Ascending aorta (tissue), 2 donors: ENCODE data around the gene TRIM52. TPM values are rescaled to one million over a fixed set of nuclear protein-coding genes. Genes with fewer than 3 reads are reported as not detected.
A peak's percentile ranks its signal among the peaks of the same experiment; 100 is the strongest.

Source experiments
- DNase-seq, 2 donors: peaks; one replicate each; pipeline ENCODE4 v3.0.0-alpha.2; 2019; ENCODE audit warnings: low spot score in 2 of 2
- H3K27ac ChIP-seq, 2 donors: fragments of 200-600 bp; sonication (generic); one replicate each; pipeline ENCODE4 v1.5.1; 2016 to 2017; ENCODE audit warnings: mild to moderate bottlenecking in 1 of 2
- H3K27me3 ChIP-seq: fragments of 200-600 bp; sonication (generic); one replicate; pipeline ENCODE4 v1.5.1; 2017
- H3K36me3 ChIP-seq, 2 donors: fragments of 200-600 bp; sonication (generic); one replicate each; pipeline ENCODE4 v1.5.1; 2016
- H3K4me1 ChIP-seq, 2 donors: fragments of 200-600 bp; sonication (generic); one replicate each; pipeline ENCODE4 v1.5.1; 2016 to 2017; ENCODE audit warnings: mild to moderate bottlenecking in 1 of 2
- H3K4me3 ChIP-seq, 2 donors: fragments of 200-600 bp; sonication (generic); one replicate each; pipeline ENCODE4 v1.5.1; 2016 to 2017; ENCODE audit warnings: mild to moderate bottlenecking in 1 of 2
- H3K9me3 ChIP-seq, 2 donors: fragments of 200-600 bp; sonication (generic); one replicate each; pipeline ENCODE4 v1.5.1; 2016
- intact Hi-C: fragments of 100-400 bp; cut with DNase I; formaldehyde crosslinking; loops from one replicate; pipeline ENCODE4 v1.15.1; 2023
- total RNA-seq: library from RNA; depleted of rRNA; stranded (reverse); fragments of >200 nt; gene quantifications from one replicate; pipeline ENCODE4 v1.1.0, GENCODE V29; 2016
- TF ChIP-seq, protein P1 (sequence below), 3 experiments: fragments of 200-600 bp in 2 of 3; fragments of 450-650 bp in 1 of 3; sonication (generic) in 2 of 3; IDR thresholded peaks; one replicate each; pipeline ENCODE4 v1.5.1; 2016 to 2019; ENCODE audit warnings: antibody characterized with exemption in 3 of 3, mild to moderate bottlenecking in 1 of 3, moderate library complexity in 1 of 3

The TRIM52 gene
- total RNA-seq, 1 donor from 2014 or later, result 21.2 TPM

DNA sequence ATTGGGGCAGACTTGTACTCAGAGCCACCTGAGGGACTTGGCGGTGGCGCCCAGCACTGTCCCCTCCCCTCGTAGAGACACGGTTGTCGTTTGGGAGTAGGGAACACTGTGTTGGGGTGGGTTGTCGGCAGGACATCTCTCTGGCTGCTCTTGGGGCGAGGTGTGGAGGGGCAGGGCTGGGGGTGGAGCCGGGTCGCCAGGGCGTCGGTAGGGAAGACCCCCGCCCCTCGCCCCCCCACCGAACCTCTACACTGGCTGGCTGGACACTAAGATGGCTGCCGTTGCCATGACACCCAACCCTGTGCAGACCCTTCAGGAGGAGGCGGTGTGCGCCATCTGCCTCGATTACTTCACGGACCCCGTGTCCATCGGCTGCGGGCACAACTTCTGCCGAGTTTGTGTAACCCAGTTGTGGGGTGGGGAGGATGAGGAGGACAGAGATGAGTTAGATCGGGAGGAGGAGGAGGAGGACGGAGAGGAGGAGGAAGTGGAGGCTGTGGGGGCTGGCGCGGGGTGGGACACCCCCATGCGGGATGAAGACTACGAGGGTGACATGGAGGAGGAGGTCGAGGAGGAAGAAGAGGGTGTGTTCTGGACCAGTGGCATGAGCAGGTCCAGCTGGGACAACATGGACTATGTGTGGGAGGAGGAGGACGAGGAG, 37.1 kb downstream of the TRIM52 start:
- TF ChIP-seq, protein P1, sequence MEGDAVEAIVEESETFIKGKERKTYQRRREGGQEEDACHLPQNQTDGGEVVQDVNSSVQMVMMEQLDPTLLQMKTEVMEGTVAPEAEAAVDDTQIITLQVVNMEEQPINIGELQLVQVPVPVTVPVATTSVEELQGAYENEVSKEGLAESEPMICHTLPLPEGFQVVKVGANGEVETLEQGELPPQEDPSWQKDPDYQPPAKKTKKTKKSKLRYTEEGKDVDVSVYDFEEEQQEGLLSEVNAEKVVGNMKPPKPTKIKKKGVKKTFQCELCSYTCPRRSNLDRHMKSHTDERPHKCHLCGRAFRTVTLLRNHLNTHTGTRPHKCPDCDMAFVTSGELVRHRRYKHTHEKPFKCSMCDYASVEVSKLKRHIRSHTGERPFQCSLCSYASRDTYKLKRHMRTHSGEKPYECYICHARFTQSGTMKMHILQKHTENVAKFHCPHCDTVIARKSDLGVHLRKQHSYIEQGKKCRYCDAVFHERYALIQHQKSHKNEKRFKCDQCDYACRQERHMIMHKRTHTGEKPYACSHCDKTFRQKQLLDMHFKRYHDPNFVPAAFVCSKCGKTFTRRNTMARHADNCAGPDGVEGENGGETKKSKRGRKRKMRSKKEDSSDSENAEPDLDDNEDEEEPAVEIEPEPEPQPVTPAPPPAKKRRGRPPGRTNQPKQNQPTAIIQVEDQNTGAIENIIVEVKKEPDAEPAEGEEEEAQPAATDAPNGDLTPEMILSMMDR (IDR thresholded peaks at IDR 0.05), result no peak
- H3K27me3 ChIP-seq, result no peaks in the 10 kb centered on the region
- peak overlapping the region; percentile 79 to 81 for H3K4me3 ChIP-seq
- intact Hi-C loops, result loop anchor here (1.0 kb wide), 3 partner anchors 20 to 37 kb away; partner anchors contain the start of gene TRIM52
- H3K9me3 ChIP-seq, result no peaks in the 10 kb centered on the region
- peaks cover 6 to 7% of the 10 kb centered on the region in 2 donors for H3K4me1 ChIP-seq
- peaks cover 0 to 3% of the 10 kb centered on the region in 2 donors for H3K36me3 ChIP-seq
- peak in 1 of 2 donors; percentile 81 for DNase-seq
- H3K27ac ChIP-seq, result peak overlapping the region; percentile 93 to 94

DNA sequence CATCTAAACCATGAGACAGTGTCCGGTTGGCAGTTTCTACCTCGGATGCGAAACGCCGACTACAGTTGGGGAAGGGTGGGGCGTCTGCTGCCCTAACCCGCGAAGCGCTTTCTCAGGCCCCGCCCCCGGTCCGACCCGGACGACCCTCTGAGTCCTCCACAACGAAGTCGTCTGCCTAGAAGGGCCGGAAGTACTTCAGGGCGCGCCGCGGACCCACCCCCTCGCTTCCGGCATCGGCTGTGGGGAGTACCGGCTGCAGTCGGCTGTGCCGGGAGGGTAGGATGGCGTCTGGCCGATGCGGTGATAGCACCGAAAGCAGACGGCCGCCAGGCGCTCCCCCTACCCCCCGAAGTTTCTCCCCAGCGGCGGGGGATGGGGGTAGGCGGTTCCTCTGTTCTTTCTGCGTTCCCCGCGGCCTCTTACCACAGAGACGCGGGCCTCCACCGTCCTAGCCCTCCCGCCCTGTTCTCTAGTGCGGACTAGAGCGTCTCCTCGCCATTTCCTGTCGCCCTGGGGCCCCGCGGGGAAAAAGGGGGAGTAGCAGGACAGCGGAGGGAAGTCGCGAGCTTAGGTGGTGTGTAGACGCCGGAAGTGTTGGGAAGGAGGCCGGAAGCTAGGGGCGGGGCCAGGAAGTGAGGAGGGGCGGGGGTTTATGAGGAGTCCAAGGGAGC, 37.8 kb downstream of the TRIM52 start, which contains the start of gene TRIM41:
TSS of gene TRIM41 (plus strand) at position 224 of the 671 bp plus-strand sequence. CDS start 719 bp downstream, outside the sequence.
- intact Hi-C loops, result loop anchor here (1.0 kb wide), 3 partner anchors 21 to 38 kb away; partner anchors contain the start of gene TRIM52
- peak; percentile 94 to 99 for DNase-seq
- peaks cover 6 to 7% of the 10 kb centered on the region in 2 donors for H3K4me1 ChIP-seq
- H3K27ac ChIP-seq, result peak within 1 kb of the TSS; percentile 93 to 94
- no peaks in the 10 kb centered on the region for H3K9me3 ChIP-seq
- H3K27me3 ChIP-seq, result no peaks in the 10 kb centered on the region
- TF ChIP-seq, protein P1 (IDR thresholded peaks at IDR 0.05), result no peak
- peaks cover 0 to 3% of the 10 kb centered on the region in 2 donors for H3K36me3 ChIP-seq
- H3K4me3 ChIP-seq, result peak within 1 kb of the TSS; percentile 79 to 81

DNA sequence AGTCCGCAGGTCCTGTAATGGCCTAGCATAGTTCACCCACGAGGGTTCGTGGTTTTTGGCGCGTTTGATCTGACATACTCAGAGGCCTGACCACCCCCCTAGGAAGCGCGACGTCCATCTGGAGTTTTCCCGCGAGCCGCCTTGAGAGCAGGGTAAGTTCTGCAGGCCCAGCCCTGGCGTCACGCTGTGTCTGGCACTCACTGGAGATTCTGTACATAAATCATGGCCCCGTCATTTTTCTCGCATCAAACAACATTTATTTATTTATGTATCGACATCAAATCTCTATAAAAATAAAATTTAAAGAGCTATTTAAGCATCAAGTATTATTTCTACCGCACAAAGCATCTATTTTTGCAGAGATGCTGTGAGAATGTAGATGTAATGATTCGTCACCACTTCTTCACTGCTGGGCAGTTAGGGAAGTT, 38.3 kb downstream of the TRIM52 start:
- Histone ChIP-seq H3K9me3 (no peaks in the 10 kb centered on the region), H3K4me1 (peaks cover 6 to 7% of the 10 kb centered on the region in 2 donors), H3K27ac (peak overlapping the region; percentile 93 to 94), H3K4me3 (peak overlapping the region; percentile 79 to 81), H3K36me3 (peaks cover 0 to 3% of the 10 kb centered on the region in 2 donors), H3K27me3 (no peaks in the 10 kb centered on the region)
- TF ChIP-seq, protein P1 (IDR thresholded peaks at IDR 0.05), result no peak
- intact Hi-C loops, result loop anchor here (1.0 kb wide), 5 partner anchors 16 to 39 kb away; partner anchors contain the start of gene TRIM52
- DNase-seq, result no peak

DNA sequence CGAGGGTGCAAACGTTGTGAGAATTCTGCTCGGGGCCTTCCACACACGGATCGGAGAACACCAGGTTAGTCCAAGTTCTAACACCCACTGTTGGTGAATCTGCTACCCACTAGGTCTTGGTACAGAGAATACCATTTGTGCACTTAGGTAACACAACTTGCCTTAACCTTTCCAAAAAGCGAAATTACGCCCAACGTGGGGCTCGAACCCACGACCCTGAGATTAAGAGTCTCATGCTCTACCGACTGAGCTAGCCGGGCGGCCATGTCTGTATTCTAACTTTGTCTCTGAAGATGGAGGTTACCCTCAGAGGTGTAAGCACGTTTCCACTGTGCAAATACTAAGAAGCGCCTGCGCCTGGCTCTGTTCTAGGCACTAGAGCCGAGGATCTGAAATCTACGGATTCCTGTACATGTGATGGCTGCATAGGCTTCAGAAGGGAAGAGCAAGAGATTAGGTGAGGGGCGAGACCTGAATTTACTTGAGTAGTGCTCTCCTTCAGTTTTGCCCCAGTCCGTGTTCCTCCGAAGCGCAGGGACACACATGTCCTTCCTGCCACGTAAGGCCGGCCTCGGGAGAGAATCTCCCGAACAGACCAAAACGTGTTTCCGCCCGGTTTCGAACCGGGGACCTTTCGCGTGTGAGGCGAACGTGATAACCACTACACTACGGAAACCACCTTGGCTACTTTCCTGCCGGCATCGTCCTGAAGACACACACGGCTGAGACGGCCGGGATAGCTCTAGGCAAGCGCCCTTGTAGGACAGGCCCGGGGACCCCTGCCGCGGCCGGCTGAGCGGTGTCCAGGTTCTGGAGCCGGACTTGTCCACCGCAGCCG, 38.9 kb downstream of the TRIM52 start:
- H3K27ac ChIP-seq, result peak overlapping the region; percentile 93 to 94
- intact Hi-C loops, result loop anchor here (1.0 kb wide), 2 partner anchors 16 to 34 kb away; no protein-coding TSS in a partner anchor
- TF ChIP-seq, protein P1 (IDR thresholded peaks at IDR 0.05), result no peak
- DNase-seq, result peak; percentile 78 to 97
- H3K9me3 ChIP-seq, result no peaks in the 10 kb centered on the region
- H3K4me3 ChIP-seq, result peak overlapping the region; percentile 79 to 81
- H3K27me3 ChIP-seq, result no peaks in the 10 kb centered on the region
- H3K4me1 ChIP-seq, result peaks cover 6 to 7% of the 10 kb centered on the region in 2 donors
- no peaks in the 10 kb centered on the region for H3K36me3 ChIP-seq
